ENCODE measurements around the gene AKIP1. TPM values are rescaled to one million over a fixed set of nuclear protein-coding genes. Genes with fewer than 3 reads are reported as not detected.
"Not testable (repeated sequence)": the region's sequence is repeated elsewhere in the genome, so short reads cannot be mapped to it uniquely, and the experiment has no call there.

Gene AKIP1
- total RNA-seq, 1 donor from 2014 or later, result 11.8 TPM

DNA sequence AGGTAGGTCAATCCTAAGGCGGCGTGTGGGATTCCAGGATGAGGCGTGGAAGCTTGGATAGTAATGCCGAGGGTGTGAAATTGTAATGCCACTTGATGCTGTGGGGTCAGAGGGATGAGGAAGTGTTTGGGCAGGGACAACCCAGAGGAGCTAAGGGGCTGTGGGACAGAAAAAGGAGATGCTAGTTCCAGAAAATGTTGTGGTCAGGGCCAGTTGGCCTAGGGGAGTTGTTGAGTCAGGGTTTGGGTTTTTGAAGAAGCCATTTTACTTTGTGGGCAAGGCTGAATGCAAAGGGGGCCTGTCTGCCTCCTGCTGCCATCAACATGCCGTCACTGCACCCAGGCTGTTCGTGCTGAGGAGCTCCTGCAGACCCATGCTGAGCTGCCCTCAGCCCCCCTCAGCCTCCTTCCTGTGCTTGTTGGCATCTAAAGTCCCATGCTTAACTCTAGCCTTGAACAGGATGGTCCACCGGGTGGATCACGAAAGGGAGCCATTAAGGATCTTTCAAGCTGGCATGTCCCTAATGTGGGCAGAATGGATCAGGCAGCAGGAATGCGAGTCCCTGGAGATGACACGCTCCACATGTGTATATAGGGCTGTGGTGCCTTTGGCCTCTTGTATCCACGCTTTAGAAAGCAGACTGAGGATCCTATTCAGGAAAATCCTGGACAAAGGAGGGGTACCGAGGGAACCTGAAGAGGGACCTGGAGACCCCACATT, 19.6 kb downstream of the AKIP1 start:
- no peak for DNase-seq (ENCODE audit: low spot score in 2 of 2, unreplicated experiment in 2 of 2)
- TF ChIP-seq CTCF (IDR thresholded peaks at IDR 0.05; ENCODE audit: unreplicated experiment), result no peak
- peaks cover 15% of the 10 kb centered on the region for H3K4me1 Mint-ChIP-seq
- no peak overlapping the region for H3K27ac Mint-ChIP-seq
- no peaks in the 10 kb centered on the region for H3K9me3 Mint-ChIP-seq
- no peak overlapping the region for H3K4me3 Mint-ChIP-seq
- H3K36me3 Mint-ChIP-seq, result no peaks in the 10 kb centered on the region
- H3K27me3 Mint-ChIP-seq (ENCODE audit: low read depth), result no peaks in the 10 kb centered on the region

- H3K27me3 Mint-ChIP-seq (ENCODE audit: low read depth), result no peaks in the 10 kb centered on the region
- DNase-seq (ENCODE audit: low spot score in 2 of 2, unreplicated experiment in 2 of 2), result no peak
- TF ChIP-seq CTCF (IDR thresholded peaks at IDR 0.05; ENCODE audit: unreplicated experiment), result no peak
Observed at GRCh38 chr11:8932564-8933180, 21.7 kb downstream of the AKIP1 start, which contains the start of gene C11orf16. Gene C11orf16, minus strand, starts transcription at chr11:8932947. Its CDS starts 639 bp downstream, at chr11:8932308.

GRCh38 chr11:8933931-8934330, 22.9 kb downstream of the AKIP1 start:
- Mint-ChIP-seq H3K36me3 (no peaks in the 10 kb centered on the region), H3K9me3 (no peaks in the 10 kb centered on the region), H3K27ac (no peak overlapping the region), H3K4me1 (peaks cover 15% of the 10 kb centered on the region), H3K27me3 (ENCODE audit: low read depth) (no peaks in the 10 kb centered on the region), H3K4me3 (no peak overlapping the region)
- TF ChIP-seq CTCF (IDR thresholded peaks at IDR 0.05; ENCODE audit: unreplicated experiment), result no peak
- DNase-seq (ENCODE audit: low spot score in 2 of 2, unreplicated experiment in 2 of 2), result no peak

More at GRCh38 chr11:8932564-8933180, 21.7 kb downstream of the AKIP1 start, which contains the start of gene C11orf16:
- H3K36me3 Mint-ChIP-seq, result no peaks in the 10 kb centered on the region
- H3K4me1 Mint-ChIP-seq, result peaks cover 15% of the 10 kb centered on the region
- H3K27ac Mint-ChIP-seq, result no peak within 1 kb of the TSS
- H3K9me3 Mint-ChIP-seq, result no peaks in the 10 kb centered on the region
- no peak within 1 kb of the TSS for H3K4me3 Mint-ChIP-seq

DNA sequence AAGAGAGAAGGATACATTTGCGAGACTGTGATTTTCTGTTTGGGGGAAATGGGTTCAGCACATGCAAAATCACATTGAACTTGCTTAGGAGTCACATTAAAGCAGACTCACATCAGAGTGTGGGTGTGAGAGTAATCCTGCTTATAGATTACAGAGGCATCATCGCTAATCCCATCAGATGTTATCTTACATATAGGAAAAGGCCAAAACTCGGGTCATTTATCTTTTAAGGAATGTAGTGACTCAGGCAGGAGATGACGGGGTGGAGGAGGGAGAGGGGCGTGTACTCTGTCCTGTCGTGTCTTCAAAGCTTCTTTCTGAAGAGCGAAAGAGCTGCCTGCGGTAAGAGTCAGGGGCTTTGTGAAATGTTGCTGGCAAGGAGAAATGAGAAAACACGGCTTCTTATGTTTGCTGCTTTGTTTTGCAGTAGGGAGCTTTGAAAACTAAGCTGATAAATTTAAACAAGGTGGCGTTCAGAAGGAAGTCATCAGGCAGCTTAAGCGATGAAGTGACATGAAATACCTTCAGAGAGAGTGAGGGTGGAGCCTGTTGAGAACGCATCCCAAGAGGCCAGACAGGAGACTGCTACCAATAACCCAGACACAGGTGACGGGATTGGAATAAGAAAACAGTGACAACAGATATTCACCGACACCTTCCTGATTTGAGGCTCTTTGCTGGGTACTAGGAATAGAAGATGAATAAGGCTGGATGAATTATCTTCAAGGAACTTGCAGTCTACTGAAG, 23.9 kb downstream of the AKIP1 start:
- no peak for TF ChIP-seq CTCF (IDR thresholded peaks at IDR 0.05; ENCODE audit: unreplicated experiment)
- no peaks in the 10 kb centered on the region for H3K36me3 Mint-ChIP-seq
- H3K27ac Mint-ChIP-seq, result peak overlapping the region; percentile 90
- H3K27me3 Mint-ChIP-seq (ENCODE audit: low read depth), result no peaks in the 10 kb centered on the region
- H3K4me3 Mint-ChIP-seq, result peak overlapping the region; percentile 41
- no peaks in the 10 kb centered on the region for H3K9me3 Mint-ChIP-seq
- DNase-seq (ENCODE audit: low spot score in 2 of 2, unreplicated experiment in 2 of 2), result no peak
- H3K4me1 Mint-ChIP-seq, result peaks cover 15% of the 10 kb centered on the region

DNA sequence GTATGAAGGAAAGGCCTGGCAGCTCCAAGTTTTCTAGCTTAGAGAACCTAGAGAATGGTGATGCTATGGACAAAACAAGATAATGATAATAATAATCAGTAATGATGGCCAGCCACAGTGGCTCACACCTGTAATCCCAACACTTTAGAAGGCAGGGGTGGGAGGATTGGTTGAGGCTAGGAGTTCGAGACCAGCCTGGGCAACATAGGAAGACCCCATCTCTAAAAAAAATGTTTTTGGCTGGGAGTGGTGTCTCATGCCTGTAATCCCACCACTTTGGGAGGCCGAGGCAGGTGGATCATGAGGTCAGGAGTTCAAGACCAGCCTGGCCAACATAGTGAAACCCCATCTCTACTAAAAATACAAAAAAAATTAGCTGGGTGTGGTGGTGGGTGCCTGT, 24.8 kb downstream of the AKIP1 start:
- H3K27ac Mint-ChIP-seq; H3K36me3 Mint-ChIP-seq; H3K9me3 Mint-ChIP-seq; H3K27me3 Mint-ChIP-seq (ENCODE audit: low read depth); H3K4me3 Mint-ChIP-seq; DNase-seq (ENCODE audit: low spot score in 2 of 2, unreplicated experiment in 2 of 2): not testable (repeated sequence)
- peaks cover 15% of the 10 kb centered on the region for H3K4me1 Mint-ChIP-seq

- Mint-ChIP-seq H3K27me3 (ENCODE audit: low read depth) (no peaks in the 10 kb centered on the region), H3K36me3 (no peaks in the 10 kb centered on the region), H3K4me1 (peaks cover 17% of the 10 kb centered on the region), H3K4me3 (no peak overlapping the region), H3K9me3 (no peaks in the 10 kb centered on the region), H3K27ac (no peak overlapping the region)
- no peak for TF ChIP-seq CTCF (IDR thresholded peaks at IDR 0.05; ENCODE audit: unreplicated experiment)
- DNase-seq (ENCODE audit: low spot score in 2 of 2, unreplicated experiment in 2 of 2), result no peak
Observed at GRCh38 chr11:8937159-8937558, 26.2 kb downstream of the AKIP1 start.

Measured in mesothelial cell of epicardium (in vitro differentiated cells).